GM12878 (cell line): ENCODE measurements around the gene SUPT7L. TPM values are rescaled to one million over a fixed set of nuclear protein-coding genes. Genes with fewer than 3 reads are reported as not detected.

Experiments
- ATF2 ChIP-seq: IDR thresholded peaks from 2 replicates; pipeline ENCODE4 v1.6.1; 2012; ENCODE audit warnings: low read length, inconsistent platforms
- BCL11A ChIP-seq: IDR thresholded peaks from 2 replicates; pipeline ENCODE4 v1.6.1; 2011; ENCODE audit warnings: low read depth, low read length
- CREM ChIP-seq: IDR thresholded peaks from 2 replicates; pipeline ENCODE4 v1.6.1; 2014; ENCODE audit warnings: antibody characterized with exemption, low read depth
- E2F4 ChIP-seq: IDR thresholded peaks from 2 replicates; pipeline ENCODE4 v1.6.1; 2012; ENCODE audit warnings: low read depth, low read length, improper control_type of control experiment
- E2F8 ChIP-seq: fragments of 450-650 bp; IDR thresholded peaks from 2 replicates; pipeline ENCODE4 v1.6.1; 2018; ENCODE audit warnings: mild to moderate bottlenecking, low read depth, moderate library complexity; ENCODE audit not compliant: partially characterized antibody
- EP300 ChIP-seq, 2 experiments: fragments of 150-350 bp in 1 of 2; IDR thresholded peaks; 2 replicates each; pipeline ENCODE4 v1.6.1; 2011 to 2012; ENCODE audit warnings: low read depth in 2 of 2, low read length in 2 of 2, borderline replicate concordance in 1 of 2, improper control_type of control experiment in 1 of 2, inconsistent platforms in 1 of 2; ENCODE audit not compliant: control insufficient read depth in 1 of 2
- FOXM1 ChIP-seq: IDR thresholded peaks from 2 replicates; pipeline ENCODE4 v1.6.1; 2012; ENCODE audit warnings: low read depth, mild to moderate bottlenecking, inconsistent platforms, low read length, moderate library complexity
- IRF3 ChIP-seq: fragments of 450-650 bp; IDR thresholded peaks from 2 replicates; pipeline ENCODE4 v1.6.1; 2014; ENCODE audit warnings: mild to moderate bottlenecking
- IRF4 ChIP-seq: IDR thresholded peaks from 2 replicates; pipeline ENCODE4 v1.6.1; 2011; ENCODE audit warnings: low read depth, low read length
- MYC ChIP-seq: IDR thresholded peaks from 2 replicates; pipeline ENCODE4 v1.6.1; 2011; ENCODE audit warnings: mild to moderate bottlenecking, low read length, moderate library complexity, inconsistent platforms; ENCODE audit not compliant: insufficient read depth, insufficient replicate concordance, insufficient read length, severe bottlenecking
- NFYA ChIP-seq: IDR thresholded peaks from 2 replicates; pipeline ENCODE4 v1.6.1; 2011; ENCODE audit warnings: low read depth, mild to moderate bottlenecking, low read length, improper control_type of control experiment, borderline replicate concordance
- NKRF ChIP-seq: fragments of 450-650 bp; conservative IDR thresholded peaks from 2 replicates; pipeline ENCODE4 v1.6.1; 2017; ENCODE audit warnings: mild to moderate bottlenecking, moderate library complexity
- PKNOX1 ChIP-seq: fragments of 450-650 bp; IDR thresholded peaks from 2 replicates; pipeline ENCODE4 v1.6.1; 2016; ENCODE audit warnings: mild to moderate bottlenecking
- POLR2AphosphoS5 ChIP-seq: IDR thresholded peaks from 2 replicates; pipeline ENCODE4 v1.6.1; 2011; ENCODE audit warnings: mild to moderate bottlenecking, low read length, inconsistent platforms
- RUNX3 ChIP-seq: IDR thresholded peaks from 2 replicates; pipeline ENCODE4 v1.6.1; 2012; ENCODE audit warnings: low read length, inconsistent platforms
- SIX5 ChIP-seq: IDR thresholded peaks from 2 replicates; pipeline ENCODE4 v1.6.1; 2011; ENCODE audit warnings: mild to moderate bottlenecking, low read depth, low read length, moderate library complexity; ENCODE audit not compliant: severe bottlenecking
- WRNIP1 ChIP-seq: IDR thresholded peaks from 2 replicates; pipeline ENCODE4 v1.6.1; 2011; ENCODE audit warnings: low read depth, low read length, improper control_type of control experiment, borderline replicate concordance
- YY1 ChIP-seq: IDR thresholded peaks from 2 replicates; pipeline ENCODE4 v1.6.1; 2011; ENCODE audit warnings: low read depth, mild to moderate bottlenecking, low read length
- ZNF274 ChIP-seq: IDR thresholded peaks from one replicate; pipeline ENCODE4 v1.8.0; 2011; ENCODE audit not compliant: insufficient read length, insufficient read depth
- polyA plus RNA-seq, 11 experiments: library from polyadenylated mRNA; depleted of rRNA in 4 of 11; unstranded in 6 of 11; stranded (reverse) in 5 of 11; fragments of >200 nt; fragmentation: Nextera tagmentation in 4 of 11; fragmentation: Illumina TruSeq in 1 of 11; extraction: Ambion mirVana in 4 of 11; extraction: Trizol in 1 of 11; gene quantifications; 1 replicate in 1 of 11; 2 replicates in 10 of 11; pipeline versions ENCODE4 v1.2.1 to v1.2.3, GENCODE V29; 2011 to 2016; ENCODE audit warnings: inconsistent platforms in 2 of 11, missing spikeins in 2 of 11, low read depth in 1 of 11
- total RNA-seq, 4 experiments: library from RNA; depleted of rRNA in 3 of 4; stranded (reverse); fragments of >200 nt in 3 of 4; fragmentation: Illumina TruSeq in 1 of 4; extraction: Trizol in 1 of 4; gene quantifications; 2 replicates each; pipeline versions ENCODE4 v1.2.1 to v1.2.3, GENCODE V29; 2013 to 2021

SUPT7L gene
- total and polyA plus RNA-seq, 10 of the 15 experiments (the other 5 are each of a cell fraction or from before 2014, with no cell fraction given), result 10.2 to 43.7 (median 21.3) TPM

GRCh38 chr2:27628767-27629709 is 34.4 kb downstream of the SUPT7L start, which contains the start of the genes CCDC121 and GPN1 (continued):
- no peak for TF ChIP-seq WRNIP1
- peak; percentile 58 for TF ChIP-seq MYC
- no peak for TF ChIP-seq BCL11A
- TF ChIP-seq RUNX3, result peak; percentile 92
- TF ChIP-seq E2F4, result no peak
- TF ChIP-seq ATF2, result no peak
- TF ChIP-seq ZNF274, result no peak
- peak; percentile 33 for TF ChIP-seq SIX5
- peak; percentile 77 for TF ChIP-seq IRF4
- peak; percentile 99 for TF ChIP-seq YY1
- TF ChIP-seq FOXM1, result no peak
- peak; percentile 91 for TF ChIP-seq POLR2AphosphoS5
- peak; percentile 91 for TF ChIP-seq CREM
- TF ChIP-seq E2F8, result no peak
- peak; percentile 81 for TF ChIP-seq NKRF
- TF ChIP-seq NFYA, result no peak
- peak in 1 of 2 experiments; percentile 70; a peak in 1 of 4 replicates for TF ChIP-seq EP300 (IDR thresholded peaks at IDR 0.05; ENCODE audit: borderline replicate concordance in 1 of 2, control insufficient read depth in 1 of 2, low read depth in 2 of 2, low read length in 2 of 2)
- TF ChIP-seq PKNOX1, result peak; percentile 57
- no peak; the same call in 1 of the 2 replicates for TF ChIP-seq IRF3
